Loucy (cell line): ENCODE data around the gene OPHN1.

ENCODE experiments used
- CTCF ChIP-seq: fragments of 200-600 bp; sonication (generic); conservative IDR thresholded peaks from 2 replicates; pipeline ENCODE4 v1.5.1; 2014; ENCODE audit warnings: mild to moderate bottlenecking, antibody characterized with exemption, low read length
- EZH2phosphoT487 ChIP-seq: fragments of 200-600 bp; IDR thresholded peaks from 2 replicates; pipeline ENCODE4 v1.6.1; 2018; ENCODE audit warnings: antibody characterized with exemption, mild to moderate bottlenecking, moderate library complexity, borderline replicate concordance

- no peak for TF ChIP-seq EZH2phosphoT487
- no peak for TF ChIP-seq CTCF
Observed at GRCh38 chrX:68084765-68085164, 348.5 kb downstream of the OPHN1 start.
